GM23338 (cell line): ENCODE results near the gene XRRA1. TPM values are rescaled to one million over a fixed set of nuclear protein-coding genes. Genes with fewer than 3 reads are reported as not detected.

ENCODE experiments used
- ATAC-seq: fragments of 200-7000 bp; cut with Tn5 transposase; 3 replicates; pipeline ENCODE4 v1.9.1; 2020
- DNase-seq: peaks from one replicate; pipeline ENCODE4 v3.0.0-alpha.2; 2015; ENCODE audit warnings: low spot score
- H2AFZ ChIP-seq: fragments of 200-600 bp; sonication (generic); 2 replicates; pipeline ENCODE4 v1.8.0; 2016; ENCODE audit warnings: antibody characterized with exemption, mild to moderate bottlenecking, moderate library complexity
- H3F3A ChIP-seq: fragments of 200-600 bp; sonication (generic); replicated peaks from 2 replicates; pipeline ENCODE4 v1.8.0; 2017; ENCODE audit warnings: antibody characterized with exemption, mixed run types, low read depth
- H3K27ac ChIP-seq: fragments of 200-600 bp; sonication (generic); 2 replicates; pipeline ENCODE4 v1.6.1; 2016; ENCODE audit warnings: low read depth
- H3K27me3 ChIP-seq: fragments of 200-600 bp; sonication (generic); 2 replicates; pipeline ENCODE4 v1.8.0; 2016; ENCODE audit warnings: mild to moderate bottlenecking, mixed run types, moderate library complexity; ENCODE audit not compliant: insufficient read depth
- H3K36me3 ChIP-seq: fragments of 200-600 bp; sonication (generic); 2 replicates; pipeline ENCODE4 v1.8.0; 2016; ENCODE audit warnings: mild to moderate bottlenecking; ENCODE audit not compliant: insufficient read depth
- H3K4me1 ChIP-seq: fragments of 200-600 bp; sonication (generic); 2 replicates; pipeline ENCODE4 v1.8.0; 2016; ENCODE audit warnings: mild to moderate bottlenecking, moderate library complexity; ENCODE audit not compliant: insufficient read depth
- H3K4me2 ChIP-seq: fragments of 200-600 bp; sonication (generic); 2 replicates; pipeline ENCODE4 v1.7.1; 2017; ENCODE audit warnings: mixed run types
- H3K4me3 ChIP-seq: fragments of 200-600 bp; sonication (generic); 2 replicates; pipeline ENCODE4 v1.6.1; 2016; ENCODE audit warnings: mixed run types
- H3K79me2 ChIP-seq: fragments of 200-600 bp; sonication (generic); replicated peaks from 2 replicates; pipeline ENCODE4 v1.8.0; 2017; ENCODE audit warnings: mild to moderate bottlenecking; ENCODE audit not compliant: insufficient read depth
- H3K9me2 ChIP-seq: fragments of 200-600 bp; sonication (generic); 2 replicates; pipeline ENCODE4 v1.8.0; 2017; ENCODE audit not compliant: insufficient read depth
- H4K20me1 ChIP-seq: fragments of 200-600 bp; sonication (generic); replicated peaks from 2 replicates; pipeline ENCODE4 v1.8.0; 2017; ENCODE audit warnings: mild to moderate bottlenecking; ENCODE audit not compliant: insufficient read depth
- H3K27ac Mint-ChIP-seq: 2 replicates; pipeline ENCODE4 v1.8.0; 2020; ENCODE audit warnings: inconsistent platforms, mild to moderate bottlenecking, moderate library complexity, mixed read lengths
- H3K27me3 Mint-ChIP-seq: 3 replicates; pipeline ENCODE4 v1.8.0; 2022; ENCODE audit warnings: low read depth, mild to moderate bottlenecking, moderate library complexity, mixed read lengths, inconsistent platforms; ENCODE audit not compliant: insufficient read depth, poor library complexity
- H3K36me3 Mint-ChIP-seq: 3 replicates; pipeline ENCODE4 v1.8.0; 2021; ENCODE audit warnings: low read depth, mild to moderate bottlenecking, inconsistent platforms, moderate library complexity, mixed read lengths
- H3K4me1 Mint-ChIP-seq: 3 replicates; pipeline ENCODE4 v1.8.0; 2020; ENCODE audit warnings: mild to moderate bottlenecking, inconsistent platforms, mixed read lengths
- H3K4me3 Mint-ChIP-seq: 3 replicates; pipeline ENCODE4 v1.8.0; 2021; ENCODE audit warnings: moderate library complexity, mild to moderate bottlenecking, inconsistent platforms, mixed read lengths
- H3K9me3 Mint-ChIP-seq: 3 replicates; pipeline ENCODE4 v1.8.0; 2020; ENCODE audit warnings: moderate library complexity, mild to moderate bottlenecking, inconsistent platforms, mixed read lengths
- EZH2phosphoT487 ChIP-seq: fragments of 200-600 bp; sonication (generic); IDR thresholded peaks from one replicate; pipeline ENCODE4 v1.8.1; 2018; ENCODE audit warnings: antibody characterized with exemption; ENCODE audit not compliant: unreplicated experiment
- JUNB ChIP-seq: IDR thresholded peaks from one replicate; pipeline ENCODE4 v1.6.1; 2016; ENCODE audit warnings: antibody characterized with exemption; ENCODE audit not compliant: unreplicated experiment
- NANOG ChIP-seq: IDR thresholded peaks from 2 replicates; pipeline ENCODE4 v1.6.1; 2016; ENCODE audit warnings: antibody characterized with exemption, borderline replicate concordance
- POLR2AphosphoS5 ChIP-seq: IDR thresholded peaks from 2 replicates; pipeline ENCODE4 v1.6.1; 2016; ENCODE audit warnings: antibody characterized with exemption, low read depth
- REST ChIP-seq: IDR thresholded peaks from one replicate; pipeline ENCODE4 v1.6.1; 2018; ENCODE audit warnings: antibody characterized with exemption; ENCODE audit not compliant: unreplicated experiment
- ZNF114 ChIP-seq: fragments of 250-450 bp; sonication (Bioruptor Pico); IDR thresholded peaks from 2 replicates; pipeline ENCODE4 v1.5.0; 2020; ENCODE audit warnings: mild to moderate bottlenecking, moderate library complexity
- polyA plus RNA-seq: library from polyadenylated mRNA; unstranded; fragments of >200 nt; fragmentation: Nextera tagmentation; extraction: Ambion mirVana; gene quantifications from 2 replicates; pipeline ENCODE4 v1.2.1, GENCODE V29; 2016
- total RNA-seq: library from RNA; depleted of rRNA; stranded (reverse); fragments of >200 nt; shearing (Covaris generic); gene quantifications from 2 replicates; pipeline ENCODE4 v1.2.3, GENCODE V29; 2014
- TF ChIP-seq, protein P1 (sequence below): fragments of 250-450 bp; sonication (Bioruptor Pico); IDR thresholded peaks from 2 replicates; pipeline ENCODE4 v1.5.0; 2020; ENCODE audit warnings: mild to moderate bottlenecking, moderate library complexity
- TF ChIP-seq, protein P2 (sequence below), 2 experiments: fragments of 200-600 bp in 1 of 2; sonication (generic) in 1 of 2; conservative IDR thresholded peaks; 2 replicates each; pipeline versions ENCODE4 v1.5.1 to v1.6.1; 2016 to 2017; ENCODE audit warnings: antibody characterized with exemption in 2 of 2, low read depth in 2 of 2, mild to moderate bottlenecking in 2 of 2, moderate library complexity in 1 of 2
- TF ChIP-seq, protein P3 (sequence below): IDR thresholded peaks from 2 replicates; pipeline ENCODE4 v1.6.1; 2016; ENCODE audit warnings: antibody characterized with exemption

XRRA1 gene
- total and polyA plus RNA-seq, 2 experiments from 2014 or later, result 4.9 to 5.4 TPM

- H3K4me1 ChIP-seq, result peaks cover 18% of the 10 kb centered on the region
- H3K4me3 ChIP-seq, result no peak overlapping the region
- no peaks in the 10 kb centered on the region for H3K9me3 Mint-ChIP-seq
- H3K4me2 ChIP-seq, result no peak overlapping the region
- no peak overlapping the region for H3K27ac ChIP-seq
- TF ChIP-seq, protein P1, sequence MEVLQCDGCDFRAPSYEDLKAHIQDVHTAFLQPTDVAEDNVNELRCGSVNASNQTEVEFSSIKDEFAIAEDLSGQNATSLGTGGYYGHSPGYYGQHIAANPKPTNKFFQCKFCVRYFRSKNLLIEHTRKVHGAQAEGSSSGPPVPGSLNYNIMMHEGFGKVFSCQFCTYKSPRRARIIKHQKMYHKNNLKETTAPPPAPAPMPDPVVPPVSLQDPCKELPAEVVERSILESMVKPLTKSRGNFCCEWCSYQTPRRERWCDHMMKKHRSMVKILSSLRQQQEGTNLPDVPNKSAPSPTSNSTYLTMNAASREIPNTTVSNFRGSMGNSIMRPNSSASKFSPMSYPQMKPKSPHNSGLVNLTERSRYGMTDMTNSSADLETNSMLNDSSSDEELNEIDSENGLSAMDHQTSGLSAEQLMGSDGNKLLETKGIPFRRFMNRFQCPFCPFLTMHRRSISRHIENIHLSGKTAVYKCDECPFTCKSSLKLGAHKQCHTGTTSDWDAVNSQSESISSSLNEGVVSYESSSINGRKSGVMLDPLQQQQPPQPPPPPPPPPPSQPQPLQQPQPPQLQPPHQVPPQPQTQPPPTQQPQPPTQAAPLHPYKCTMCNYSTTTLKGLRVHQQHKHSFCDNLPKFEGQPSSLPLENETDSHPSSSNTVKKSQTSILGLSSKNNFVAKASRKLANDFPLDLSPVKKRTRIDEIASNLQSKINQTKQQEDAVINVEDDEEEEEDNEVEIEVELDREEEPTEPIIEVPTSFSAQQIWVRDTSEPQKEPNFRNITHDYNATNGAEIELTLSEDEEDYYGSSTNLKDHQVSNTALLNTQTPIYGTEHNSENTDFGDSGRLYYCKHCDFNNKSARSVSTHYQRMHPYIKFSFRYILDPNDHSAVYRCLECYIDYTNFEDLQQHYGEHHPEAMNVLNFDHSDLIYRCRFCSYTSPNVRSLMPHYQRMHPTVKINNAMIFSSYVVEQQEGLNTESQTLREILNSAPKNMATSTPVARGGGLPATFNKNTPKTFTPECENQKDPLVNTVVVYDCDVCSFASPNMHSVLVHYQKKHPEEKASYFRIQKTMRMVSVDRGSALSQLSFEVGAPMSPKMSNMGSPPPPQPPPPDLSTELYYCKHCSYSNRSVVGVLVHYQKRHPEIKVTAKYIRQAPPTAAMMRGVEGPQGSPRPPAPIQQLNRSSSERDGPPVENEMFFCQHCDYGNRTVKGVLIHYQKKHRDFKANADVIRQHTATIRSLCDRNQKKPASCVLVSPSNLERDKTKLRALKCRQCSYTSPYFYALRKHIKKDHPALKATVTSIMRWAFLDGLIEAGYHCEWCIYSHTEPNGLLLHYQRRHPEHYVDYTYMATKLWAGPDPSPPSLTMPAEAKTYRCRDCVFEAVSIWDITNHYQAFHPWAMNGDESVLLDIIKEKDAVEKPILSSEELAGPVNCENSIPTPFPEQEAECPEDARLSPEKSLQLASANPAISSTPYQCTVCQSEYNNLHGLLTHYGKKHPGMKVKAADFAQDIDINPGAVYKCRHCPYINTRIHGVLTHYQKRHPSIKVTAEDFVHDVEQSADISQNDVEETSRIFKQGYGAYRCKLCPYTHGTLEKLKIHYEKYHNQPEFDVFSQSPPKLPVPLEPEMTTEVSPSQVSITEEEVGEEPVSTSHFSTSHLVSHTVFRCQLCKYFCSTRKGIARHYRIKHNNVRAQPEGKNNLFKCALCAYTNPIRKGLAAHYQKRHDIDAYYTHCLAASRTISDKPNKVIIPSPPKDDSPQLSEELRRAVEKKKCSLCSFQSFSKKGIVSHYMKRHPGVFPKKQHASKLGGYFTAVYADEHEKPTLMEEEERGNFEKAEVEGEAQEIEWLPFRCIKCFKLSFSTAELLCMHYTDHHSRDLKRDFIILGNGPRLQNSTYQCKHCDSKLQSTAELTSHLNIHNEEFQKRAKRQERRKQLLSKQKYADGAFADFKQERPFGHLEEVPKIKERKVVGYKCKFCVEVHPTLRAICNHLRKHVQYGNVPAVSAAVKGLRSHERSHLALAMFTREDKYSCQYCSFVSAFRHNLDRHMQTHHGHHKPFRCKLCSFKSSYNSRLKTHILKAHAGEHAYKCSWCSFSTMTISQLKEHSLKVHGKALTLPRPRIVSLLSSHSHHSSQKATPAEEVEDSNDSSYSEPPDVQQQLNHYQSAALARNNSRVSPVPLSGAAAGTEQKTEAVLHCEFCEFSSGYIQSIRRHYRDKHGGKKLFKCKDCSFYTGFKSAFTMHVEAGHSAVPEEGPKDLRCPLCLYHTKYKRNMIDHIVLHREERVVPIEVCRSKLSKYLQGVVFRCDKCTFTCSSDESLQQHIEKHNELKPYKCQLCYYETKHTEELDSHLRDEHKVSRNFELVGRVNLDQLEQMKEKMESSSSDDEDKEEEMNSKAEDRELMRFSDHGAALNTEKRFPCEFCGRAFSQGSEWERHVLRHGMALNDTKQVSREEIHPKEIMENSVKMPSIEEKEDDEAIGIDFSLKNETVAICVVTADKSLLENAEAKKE (CRISPR knock-in tag), result no peak
- no peak for TF ChIP-seq NANOG
- no peak for TF ChIP-seq ZNF114 (CRISPR knock-in tag)
- TF ChIP-seq, protein P2, sequence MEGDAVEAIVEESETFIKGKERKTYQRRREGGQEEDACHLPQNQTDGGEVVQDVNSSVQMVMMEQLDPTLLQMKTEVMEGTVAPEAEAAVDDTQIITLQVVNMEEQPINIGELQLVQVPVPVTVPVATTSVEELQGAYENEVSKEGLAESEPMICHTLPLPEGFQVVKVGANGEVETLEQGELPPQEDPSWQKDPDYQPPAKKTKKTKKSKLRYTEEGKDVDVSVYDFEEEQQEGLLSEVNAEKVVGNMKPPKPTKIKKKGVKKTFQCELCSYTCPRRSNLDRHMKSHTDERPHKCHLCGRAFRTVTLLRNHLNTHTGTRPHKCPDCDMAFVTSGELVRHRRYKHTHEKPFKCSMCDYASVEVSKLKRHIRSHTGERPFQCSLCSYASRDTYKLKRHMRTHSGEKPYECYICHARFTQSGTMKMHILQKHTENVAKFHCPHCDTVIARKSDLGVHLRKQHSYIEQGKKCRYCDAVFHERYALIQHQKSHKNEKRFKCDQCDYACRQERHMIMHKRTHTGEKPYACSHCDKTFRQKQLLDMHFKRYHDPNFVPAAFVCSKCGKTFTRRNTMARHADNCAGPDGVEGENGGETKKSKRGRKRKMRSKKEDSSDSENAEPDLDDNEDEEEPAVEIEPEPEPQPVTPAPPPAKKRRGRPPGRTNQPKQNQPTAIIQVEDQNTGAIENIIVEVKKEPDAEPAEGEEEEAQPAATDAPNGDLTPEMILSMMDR (conservative IDR thresholded peaks at IDR 0.05; ENCODE audit: low read depth in 2 of 2), result no peak
- no peak for TF ChIP-seq JUNB
- TF ChIP-seq EZH2phosphoT487, result no peak
- TF ChIP-seq, protein P3, sequence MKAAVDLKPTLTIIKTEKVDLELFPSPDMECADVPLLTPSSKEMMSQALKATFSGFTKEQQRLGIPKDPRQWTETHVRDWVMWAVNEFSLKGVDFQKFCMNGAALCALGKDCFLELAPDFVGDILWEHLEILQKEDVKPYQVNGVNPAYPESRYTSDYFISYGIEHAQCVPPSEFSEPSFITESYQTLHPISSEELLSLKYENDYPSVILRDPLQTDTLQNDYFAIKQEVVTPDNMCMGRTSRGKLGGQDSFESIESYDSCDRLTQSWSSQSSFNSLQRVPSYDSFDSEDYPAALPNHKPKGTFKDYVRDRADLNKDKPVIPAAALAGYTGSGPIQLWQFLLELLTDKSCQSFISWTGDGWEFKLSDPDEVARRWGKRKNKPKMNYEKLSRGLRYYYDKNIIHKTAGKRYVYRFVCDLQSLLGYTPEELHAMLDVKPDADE, result no peak
- no peak for TF ChIP-seq REST
- no peak for TF ChIP-seq POLR2AphosphoS5
- no peaks in the 10 kb centered on the region for H3K27me3 ChIP-seq
- ATAC-seq (no peak), DNase-seq (no peak)
- peaks cover 14% of the 10 kb centered on the region for H3K4me1 Mint-ChIP-seq
- no peak overlapping the region for H2AFZ ChIP-seq
- no peaks in the 10 kb centered on the region for H3K36me3 ChIP-seq
- peaks cover 7% of the 10 kb centered on the region for H3K27me3 Mint-ChIP-seq
- H3F3A ChIP-seq, result no peaks in the 10 kb centered on the region
- H3K27ac Mint-ChIP-seq, result no peak overlapping the region
- no peak overlapping the region for H3K4me3 Mint-ChIP-seq
- H3K9me2 ChIP-seq, result no peaks in the 10 kb centered on the region
- peaks cover 7% of the 10 kb centered on the region; the same call in 1 of the 3 replicates for H3K36me3 Mint-ChIP-seq
- no peaks in the 10 kb centered on the region for H3K79me2 ChIP-seq
- H4K20me1 ChIP-seq, result no peaks in the 10 kb centered on the region
These were observed 102.1 kb downstream of the XRRA1 start for GRCh38 chr11:74846770-74847169.
